ENCODE results near the gene NDC1.
"Not testable (repeated sequence)": the region's sequence is repeated elsewhere in the genome, so short reads cannot be mapped to it uniquely, and the experiment has no call there.

The NDC1 gene

DNA sequence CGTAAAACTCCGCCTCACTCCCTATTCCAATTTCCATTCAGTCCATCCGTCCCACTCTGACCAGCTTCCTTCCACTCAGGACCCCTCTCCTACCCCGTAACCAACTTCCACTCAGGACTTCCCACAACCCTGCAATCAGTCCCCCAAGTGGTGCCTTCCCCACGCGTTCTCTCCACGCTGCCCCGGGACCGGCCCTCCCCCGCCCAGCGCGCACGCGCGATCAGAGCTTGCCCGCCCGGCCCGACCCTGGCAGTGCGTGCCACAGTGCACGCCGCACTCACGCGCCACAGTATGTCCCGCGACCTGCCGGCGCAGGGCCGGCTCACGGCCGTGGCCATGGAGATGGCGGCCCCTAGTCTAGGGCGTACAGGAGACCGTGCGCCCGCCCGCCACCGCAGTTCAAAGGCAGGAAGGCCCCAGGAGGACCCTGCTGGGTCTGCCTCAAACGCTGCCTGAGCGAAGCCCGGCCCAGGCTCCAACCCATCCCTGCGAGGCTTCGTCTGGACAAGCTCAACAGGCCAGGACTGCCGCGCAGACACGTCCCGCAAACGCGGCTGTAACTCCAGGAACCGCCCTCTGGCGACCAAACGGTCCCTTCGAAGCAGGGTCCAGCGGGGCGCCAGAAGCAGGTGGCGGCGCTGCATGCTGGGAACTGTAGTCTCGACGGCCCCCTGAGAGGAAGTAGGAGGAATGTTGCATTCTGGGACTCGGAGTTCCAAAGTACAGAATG is at the start of gene NDC1:
Gene NDC1 (minus strand): TSS at position 373 of the 730 bp plus-strand sequence. CDS start 35 bp downstream, at position 338.
- peak; percentile 96 for DNase-seq (ENCODE audit: low read depth)

GRCh38 chr1:53883600-53883999 is 45.5 kb upstream of the NDC1 start:
- DNase-seq (ENCODE audit: low read depth) = peak; percentile 49

DNA sequence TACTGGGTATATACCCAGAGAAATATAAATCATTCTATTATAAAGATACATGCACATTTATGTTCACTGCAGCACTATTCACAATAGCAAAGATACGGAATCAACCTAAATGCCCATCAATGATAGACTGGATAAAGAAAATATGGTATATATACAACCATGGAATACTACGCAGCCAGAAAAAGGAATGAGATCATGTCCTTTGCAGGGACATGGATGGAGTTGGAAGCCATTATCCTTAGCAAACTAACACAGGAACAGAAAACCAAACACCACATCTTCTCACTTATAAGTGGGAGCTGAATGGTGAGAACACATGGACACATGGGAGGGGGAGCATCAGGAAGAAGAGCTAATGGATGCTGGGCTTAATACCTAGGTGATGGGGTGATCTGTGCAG is 43.8 kb upstream of the NDC1 start:
- not testable (repeated sequence) for DNase-seq (ENCODE audit: low read depth)

GRCh38 chr1:53878492-53879105 is 40.5 kb upstream of the NDC1 start:
- peak; percentile 68 for DNase-seq (ENCODE audit: low read depth)

DNA sequence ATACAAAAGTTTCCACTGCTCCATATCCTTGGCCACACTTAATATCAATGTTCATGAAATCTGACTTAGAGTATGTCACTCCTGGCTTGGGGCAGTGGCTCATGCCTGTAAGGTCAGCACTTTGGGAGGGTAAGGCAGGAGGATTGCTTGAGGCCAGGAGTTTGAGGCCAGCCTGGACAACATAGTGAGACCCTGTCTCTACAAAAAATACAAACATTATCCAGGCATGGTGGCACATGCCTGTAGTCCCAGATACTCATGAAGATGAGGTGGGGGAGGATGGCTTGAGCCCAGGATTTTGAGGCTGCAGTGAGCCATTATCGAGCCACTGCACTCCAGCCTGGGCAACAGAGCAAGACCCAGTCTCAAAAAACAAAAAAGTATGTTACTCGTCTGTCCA is 37.1 kb upstream of the NDC1 start:
- DNase-seq (ENCODE audit: low read depth) = not testable (repeated sequence)

DNA sequence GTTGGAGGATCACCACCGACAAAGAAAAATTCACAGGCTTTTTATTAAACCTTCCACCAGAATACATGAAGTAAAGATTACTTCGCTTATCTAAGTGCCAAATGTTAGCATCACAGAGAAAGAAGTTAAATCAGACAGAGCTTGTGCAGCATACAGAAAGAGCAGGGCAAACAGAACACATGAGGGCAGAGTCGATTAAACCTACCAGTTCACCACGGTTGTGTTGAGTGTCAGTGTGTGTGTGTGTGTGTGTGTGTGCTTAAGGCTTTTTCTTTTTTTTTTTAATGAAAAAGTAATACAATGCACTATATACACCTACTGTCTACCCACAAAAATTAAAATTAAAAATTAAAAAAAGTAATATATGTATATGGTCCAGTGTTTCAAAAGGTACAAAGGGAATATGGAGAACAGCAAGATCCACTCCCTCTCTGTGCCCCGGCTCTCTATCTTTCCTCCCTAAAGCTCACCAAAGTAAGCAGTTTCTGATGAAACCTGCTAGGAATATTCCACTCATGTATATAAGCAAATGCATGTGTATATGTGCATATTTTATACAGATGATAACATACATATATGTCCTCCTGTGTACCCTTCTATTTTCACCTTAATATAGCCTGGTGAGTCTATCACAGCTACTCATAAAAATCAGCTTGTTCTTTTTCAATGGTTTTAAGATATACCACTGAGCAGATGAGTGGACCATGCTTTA is 33.8 kb upstream of the NDC1 start:
- DNase-seq (ENCODE audit: low read depth) = no peak

DNA sequence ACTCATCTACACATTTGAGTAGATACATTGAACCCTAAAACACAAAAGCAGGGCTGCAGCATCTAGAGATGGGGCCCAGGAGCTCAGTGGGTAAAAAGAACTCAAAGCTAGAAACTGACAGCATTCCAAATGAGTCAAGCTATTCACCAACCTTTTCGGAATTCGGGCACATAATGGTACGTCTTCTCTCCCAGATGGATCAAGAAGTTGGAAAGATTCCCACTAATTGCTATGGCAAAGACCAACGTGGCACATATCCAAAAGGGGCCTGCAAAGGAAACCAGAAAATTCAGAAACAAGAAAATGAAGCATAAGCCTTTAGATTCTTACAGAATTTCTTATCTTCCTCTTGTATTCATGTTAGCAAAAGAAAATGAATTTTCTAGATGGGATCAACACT is 33.1 kb upstream of the NDC1 start:
- peak; percentile 21 for DNase-seq (ENCODE audit: low read depth)

- no peak for DNase-seq (ENCODE audit: low read depth)
These were observed 31.5 kb upstream of the NDC1 start for GRCh38 chr1:53869454-53870117.

DNA sequence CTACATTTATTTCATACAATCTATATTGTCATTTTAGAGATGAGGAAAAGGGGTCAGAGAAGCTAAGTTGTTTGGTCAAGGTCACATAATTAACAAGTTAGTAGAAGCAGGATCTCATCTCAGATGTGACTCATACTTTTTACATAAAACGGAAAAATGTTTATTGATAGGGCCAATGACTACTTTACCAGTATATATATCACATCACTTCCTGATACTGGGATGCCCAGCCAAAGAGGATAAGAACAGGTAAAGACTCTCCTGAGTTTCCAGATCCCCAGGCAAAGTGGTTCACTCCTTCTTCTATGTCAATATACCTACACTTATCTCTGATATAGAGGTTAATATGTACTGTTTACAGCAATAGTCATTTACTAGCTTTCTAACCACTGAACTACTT is 30.5 kb upstream of the NDC1 start:
- DNase-seq (ENCODE audit: low read depth) = no peak

GRCh38 chr1:53862507-53862906 is 24.4 kb upstream of the NDC1 start:
- DNase-seq (ENCODE audit: low read depth) = no peak

DNA sequence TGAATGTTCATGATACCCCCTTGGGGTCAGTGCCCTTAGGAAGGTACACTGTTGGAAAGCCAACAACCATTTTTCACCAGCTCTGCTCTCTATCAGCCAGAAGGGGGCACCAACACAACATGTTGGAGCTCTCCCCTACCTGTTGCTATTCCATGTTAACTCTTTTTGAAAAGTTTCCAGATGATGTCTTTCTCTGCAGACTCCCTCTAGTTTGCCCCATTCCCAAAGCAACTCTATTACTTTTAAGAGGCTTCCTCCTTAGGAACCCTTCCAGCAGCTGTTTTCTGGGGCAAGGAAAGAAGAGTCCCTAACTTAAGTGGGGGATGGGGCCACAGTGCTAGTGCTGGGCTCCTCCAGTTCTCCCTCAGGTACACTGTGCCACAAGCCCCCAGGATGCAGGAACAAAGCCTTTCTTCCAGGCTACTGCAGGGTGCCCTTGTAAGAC is 22.9 kb upstream of the NDC1 start:
- peak; percentile 59 for DNase-seq (ENCODE audit: low read depth)

- no peak for DNase-seq (ENCODE audit: low read depth)
These were observed 13.6 kb upstream of the NDC1 start for GRCh38 chr1:53851571-53852285.

DNA sequence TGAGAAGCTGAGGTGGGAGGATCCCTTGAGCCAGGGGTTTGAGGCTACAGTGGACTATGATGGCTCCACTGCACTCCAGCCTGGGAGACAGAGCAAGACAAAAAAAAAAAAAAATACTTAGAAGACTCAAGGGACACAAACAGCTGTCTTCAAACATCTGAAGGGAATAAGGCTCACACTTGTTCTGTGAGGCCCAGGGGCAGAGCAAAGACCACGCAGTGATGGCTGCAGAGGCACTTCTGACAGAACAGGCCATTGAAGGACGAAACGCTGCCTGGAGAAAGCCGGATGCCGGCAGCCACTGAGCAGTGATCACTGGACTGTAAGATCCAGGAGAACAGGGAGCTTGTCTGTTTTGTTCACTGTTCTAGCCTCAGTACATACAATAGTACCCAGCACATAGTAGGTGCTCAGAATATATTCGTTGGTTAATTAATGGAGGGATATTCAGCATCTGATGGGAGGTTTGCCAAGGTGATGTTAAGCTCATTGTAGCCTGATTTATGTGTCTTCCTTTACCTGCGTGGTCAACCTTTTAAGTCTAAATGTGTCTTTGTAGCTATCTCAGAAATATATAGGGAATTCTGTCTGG is 12.1 kb upstream of the NDC1 start:
- DNase-seq (ENCODE audit: low read depth) = no peak

DNA sequence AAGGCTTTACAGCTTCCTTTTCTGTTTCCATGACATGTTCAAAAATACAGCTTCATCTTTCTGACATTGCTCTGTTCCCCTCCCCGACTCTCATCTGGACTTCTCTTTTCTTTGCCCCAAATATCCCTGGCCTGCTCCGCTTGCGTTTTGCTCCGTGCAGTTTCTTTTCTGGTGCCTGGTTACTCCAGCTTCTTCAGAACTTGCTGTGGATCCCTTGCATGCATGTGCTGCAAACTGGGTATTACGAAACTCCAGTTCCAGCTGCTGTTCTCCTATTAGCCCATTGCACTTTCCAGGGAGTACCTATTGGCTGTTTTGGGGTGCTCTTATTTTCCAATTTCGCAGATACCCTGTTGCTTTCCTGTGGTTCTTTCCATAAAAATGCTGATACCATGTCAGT is 9.9 kb upstream of the NDC1 start:
- peak; percentile 36 for DNase-seq (ENCODE audit: low read depth)

DNA sequence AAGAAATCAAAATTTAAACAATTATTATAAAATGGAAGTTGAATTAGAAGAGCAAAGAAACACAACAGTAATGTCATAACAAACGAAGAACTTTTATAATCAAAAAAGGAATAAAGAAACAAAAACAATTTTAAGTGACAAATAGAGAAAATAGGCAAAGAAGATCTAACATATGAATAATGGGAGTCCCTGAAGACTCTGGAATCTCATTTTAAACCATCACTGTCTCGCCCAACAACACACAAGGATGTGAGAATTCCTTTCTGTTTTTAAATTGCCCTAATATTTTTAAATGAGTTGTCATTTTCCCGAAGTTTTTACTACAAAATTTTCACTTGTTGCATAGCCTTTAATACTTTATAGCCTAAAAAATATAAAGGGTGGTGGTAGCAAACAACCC is 4.3 kb upstream of the NDC1 start:
- no peak for DNase-seq (ENCODE audit: low read depth)

DNA sequence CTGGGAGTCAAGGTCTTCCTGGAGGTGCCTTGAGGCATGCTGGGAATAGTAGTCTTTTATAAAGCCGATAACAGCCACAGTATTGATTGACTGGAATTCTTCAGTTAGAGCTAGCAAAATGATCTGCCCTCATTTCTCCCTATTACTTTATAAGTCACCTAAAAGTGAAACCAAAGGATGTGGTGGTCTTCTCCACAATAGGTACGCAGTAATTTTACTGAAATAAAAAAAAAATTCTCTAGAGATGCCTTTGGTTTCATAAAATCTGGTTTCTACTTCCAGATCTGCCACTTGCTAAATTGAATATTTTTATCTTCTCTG is 518 bp upstream of the NDC1 start:
- no peak for DNase-seq (ENCODE audit: low read depth)

GRCh38 chr1:53837646-53837923 is 511 bp downstream of the NDC1 start:
- peak; percentile 6 for DNase-seq (ENCODE audit: low read depth)

DNA sequence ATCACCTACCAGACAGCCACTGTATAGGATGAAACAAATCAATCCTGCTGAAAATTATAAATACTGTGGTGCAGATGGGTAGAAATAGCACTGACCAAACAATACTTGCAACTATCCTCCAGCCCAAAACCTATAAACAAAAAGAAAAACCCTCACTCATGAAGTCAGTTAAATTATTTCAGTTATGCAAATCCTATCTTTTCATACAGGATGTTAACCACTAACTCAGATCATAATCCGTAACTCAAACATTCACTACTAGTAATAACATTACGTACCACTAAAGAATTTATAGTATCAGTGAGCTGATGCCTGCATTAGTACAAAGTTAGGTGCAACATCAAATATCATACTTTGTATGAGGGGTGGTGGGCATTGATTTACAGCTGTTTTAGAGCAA is 2.6 kb downstream of the NDC1 start:
- DNase-seq (ENCODE audit: low read depth) = peak; percentile 64

GRCh38 chr1:53834776-53835175 is 3.3 kb downstream of the NDC1 start:
- no peak for DNase-seq (ENCODE audit: low read depth)

DNA sequence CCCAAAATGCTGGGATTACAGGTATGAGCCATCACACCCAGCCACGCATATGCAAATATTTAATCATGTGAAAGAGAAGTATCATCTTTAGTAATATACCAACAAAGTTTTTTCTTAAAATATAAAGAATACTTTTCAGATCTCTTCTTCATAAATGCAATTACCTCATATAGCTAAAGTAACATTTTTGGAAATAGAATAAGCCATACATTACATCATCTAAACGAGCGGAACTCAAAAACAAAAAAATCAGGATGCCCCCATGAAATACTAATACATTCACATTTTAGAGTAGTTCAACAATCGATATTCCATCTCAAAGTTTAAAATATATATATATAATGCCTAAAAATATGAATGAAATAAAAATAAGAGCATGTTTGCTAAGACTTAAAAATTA is 4.7 kb downstream of the NDC1 start:
- no peak for DNase-seq (ENCODE audit: low read depth)

GRCh38 chr1:53826367-53826766 is 11.7 kb downstream of the NDC1 start:
- peak; percentile 15 for DNase-seq (ENCODE audit: low read depth)

DNA sequence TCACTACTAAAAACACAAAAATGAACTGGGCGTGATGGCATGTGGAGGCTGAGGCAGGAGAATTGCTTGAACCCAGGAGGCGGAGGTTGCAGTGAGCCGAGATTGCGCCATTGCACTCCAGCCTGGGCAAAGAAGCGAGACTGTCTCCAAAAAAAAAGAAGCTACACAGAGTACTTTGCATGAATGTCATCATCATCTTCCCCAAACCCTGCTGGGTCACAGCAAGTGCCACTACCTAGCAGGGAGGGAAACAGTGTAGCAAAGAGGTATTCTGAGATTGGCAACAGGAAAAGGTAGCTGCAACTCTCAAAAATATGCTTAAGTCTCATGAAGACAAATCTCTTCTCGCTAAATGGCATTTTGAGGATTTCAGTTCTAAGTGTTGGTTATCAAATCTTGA is 12.8 kb downstream of the NDC1 start:
- no peak for DNase-seq (ENCODE audit: low read depth)
